NCI-H1105 treated with DMSO at 0.1 percent for 48 hours (cell line): ENCODE measurements around the gene CDC6.
"Not testable (repeated sequence)": the region's sequence is repeated elsewhere in the genome, so short reads cannot be mapped to it uniquely, and the experiment has no call there.

ENCODE experiments used
- DNase-seq: peaks from one replicate; lab custom pipeline; 2025; lab: John Stamatoyannopoulos, UW

Gene CDC6

DNA sequence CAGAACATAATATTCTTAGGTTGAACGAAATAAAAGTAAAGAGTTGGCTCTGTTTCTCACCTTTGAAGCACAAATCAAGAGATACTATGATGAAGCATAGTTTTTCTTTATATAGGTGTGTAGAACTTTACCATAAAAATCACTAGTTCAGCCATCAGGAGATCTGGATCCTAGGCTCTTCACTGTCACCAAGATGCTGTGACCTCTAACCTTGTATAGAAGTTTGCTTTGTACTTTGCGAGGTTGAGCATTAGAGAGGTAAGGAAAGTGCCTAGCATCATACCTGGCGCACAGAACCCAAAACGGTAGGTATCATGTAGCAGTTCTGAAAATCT lies 553 bp upstream of the CDC6 start:
- no peak for DNase-seq

DNA sequence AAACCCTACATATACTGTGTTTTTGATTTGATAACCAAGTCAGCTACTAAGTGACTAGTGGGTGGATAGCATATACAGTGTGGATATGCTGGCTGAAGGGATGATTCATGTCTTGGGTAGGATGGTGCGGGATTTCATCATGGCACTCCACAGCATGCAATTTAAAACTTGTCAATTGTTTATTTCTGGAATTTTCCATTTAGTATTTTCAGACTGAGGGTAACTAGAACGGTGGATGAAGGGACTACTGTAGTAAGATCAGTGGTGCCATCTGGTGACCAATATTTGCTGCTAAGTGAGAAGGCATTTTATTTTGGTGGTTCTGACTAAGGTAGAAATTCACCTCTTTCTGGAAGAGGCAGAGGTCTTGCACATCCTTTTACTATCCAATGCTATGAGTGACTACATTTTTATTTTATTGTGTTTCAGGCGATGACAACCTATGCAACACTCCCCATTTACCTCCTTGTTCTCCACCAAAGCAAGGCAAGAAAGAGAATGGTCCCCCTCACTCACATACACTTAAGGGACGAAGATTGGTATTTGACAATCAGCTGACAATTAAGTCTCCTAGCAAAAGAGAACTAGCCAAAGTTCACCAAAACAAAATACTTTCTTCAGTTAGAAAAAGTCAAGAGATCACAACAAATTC lies 3.1 kb downstream of the CDC6 start:
- peak; percentile 46 for DNase-seq

DNA sequence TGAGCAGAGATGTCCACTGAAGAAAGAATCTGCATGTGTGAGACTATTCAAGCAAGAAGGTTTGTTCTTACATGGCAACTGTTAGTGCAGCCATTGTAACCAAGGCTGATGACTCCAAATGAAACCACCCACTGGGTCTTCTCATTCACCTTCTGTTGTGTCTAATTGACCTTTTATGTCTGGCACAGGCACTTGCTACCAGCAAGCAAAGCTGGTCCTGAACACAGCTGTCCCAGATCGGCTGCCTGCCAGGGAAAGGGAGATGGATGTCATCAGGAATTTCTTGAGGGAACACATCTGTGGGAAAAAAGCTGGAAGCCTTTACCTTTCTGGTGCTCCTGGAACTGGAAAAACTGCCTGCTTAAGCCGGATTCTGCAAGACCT lies 3.6 kb downstream of the CDC6 start:
- DNase-seq: no peak

DNA sequence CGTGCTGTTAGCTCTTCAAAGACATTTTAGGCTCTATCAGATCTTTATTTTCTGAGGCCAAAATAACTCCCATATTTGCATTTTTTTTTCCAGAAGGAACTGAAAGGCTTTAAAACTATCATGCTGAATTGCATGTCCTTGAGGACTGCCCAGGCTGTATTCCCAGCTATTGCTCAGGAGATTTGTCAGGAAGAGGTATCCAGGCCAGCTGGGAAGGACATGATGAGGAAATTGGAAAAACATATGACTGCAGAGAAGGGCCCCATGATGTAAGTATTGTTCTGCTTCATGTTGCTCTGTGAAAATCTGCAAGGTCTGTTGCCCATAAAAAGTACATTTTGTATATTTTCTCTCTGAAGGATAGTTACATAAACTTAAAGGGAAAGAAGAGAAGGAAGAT lies 5.7 kb downstream of the CDC6 start:
- no peak for DNase-seq

DNA sequence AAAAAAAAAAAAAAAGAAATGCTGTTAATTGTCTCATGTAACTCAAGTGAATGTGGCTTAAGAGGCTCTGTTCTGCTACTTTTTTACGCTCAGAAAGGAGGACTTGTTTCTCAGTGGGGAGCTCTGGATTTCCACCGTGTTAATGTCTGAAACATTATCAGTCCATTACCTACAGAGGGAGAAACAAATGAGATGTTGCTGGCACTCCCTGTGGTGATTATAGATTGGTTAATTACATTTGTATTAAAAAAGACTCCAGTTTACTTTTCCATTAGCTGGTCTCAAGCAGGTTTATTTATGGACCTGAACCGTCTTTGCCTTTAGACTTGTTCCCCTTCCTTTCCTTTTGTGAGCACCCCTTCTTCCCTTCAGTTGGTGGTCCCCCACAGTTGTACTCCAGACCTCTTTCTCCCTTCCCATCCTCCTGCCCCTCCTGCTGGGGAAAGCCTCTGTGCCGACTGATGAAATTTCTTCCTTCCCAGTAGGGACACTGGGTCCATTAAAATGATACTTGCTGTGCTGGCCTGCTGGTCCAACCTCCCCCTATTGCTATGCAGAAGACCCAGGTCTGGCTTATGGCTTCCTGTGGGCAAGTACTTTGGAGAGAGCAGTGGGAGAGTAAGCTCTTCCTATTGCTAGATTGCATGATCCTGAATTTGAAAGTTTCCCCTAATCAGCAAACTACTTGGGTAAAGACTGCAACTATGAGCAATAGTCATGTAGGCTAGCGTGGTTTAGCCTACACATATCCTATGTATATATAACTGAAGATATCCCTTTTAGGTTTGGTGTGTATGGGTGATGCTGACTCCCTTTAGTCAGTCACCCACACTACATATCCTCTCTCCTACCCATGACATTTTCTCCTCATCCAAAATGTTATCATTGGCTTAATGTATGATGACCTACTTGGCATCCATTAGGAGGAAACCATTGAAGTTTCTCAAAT lies 8.1 kb downstream of the CDC6 start:
- DNase-seq: no peak

DNA sequence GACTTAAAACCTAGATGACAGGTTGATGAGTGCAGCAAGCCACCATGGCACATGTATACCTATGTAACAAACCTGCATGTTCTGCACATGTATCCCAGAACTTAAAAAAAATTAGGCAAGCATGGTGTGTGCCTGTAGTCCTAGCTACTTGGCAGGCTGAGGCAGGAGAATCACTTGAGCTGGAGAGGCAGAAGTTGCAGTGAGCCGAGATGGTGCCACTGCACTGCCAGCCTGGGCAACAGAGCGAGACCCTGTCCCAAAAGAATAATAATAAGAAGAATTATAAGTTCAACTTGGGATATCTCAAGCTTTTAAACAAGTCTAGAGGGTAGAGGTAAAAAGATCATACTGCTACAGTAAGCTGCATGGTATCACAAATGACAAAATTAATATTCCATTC lies 9.8 kb downstream of the CDC6 start:
- no peak for DNase-seq

DNA sequence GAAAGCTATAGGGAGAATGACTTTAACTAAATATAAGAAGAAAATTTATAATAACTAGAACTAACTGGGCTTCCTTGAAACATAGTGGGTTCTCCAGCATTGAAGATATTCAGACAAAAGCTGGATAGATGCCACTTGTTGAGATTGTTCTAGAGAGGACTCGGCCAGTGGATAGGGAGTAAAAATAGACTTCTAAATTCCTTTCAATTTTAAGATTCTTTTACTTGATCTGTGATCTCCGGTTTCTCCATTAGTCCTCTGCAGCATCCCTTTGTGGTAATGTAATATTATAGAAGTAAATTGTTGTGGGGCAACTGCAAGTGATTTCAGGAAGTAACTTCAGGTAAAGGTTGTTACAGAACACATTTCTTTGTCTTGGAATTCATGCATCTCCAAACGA lies 11.0 kb downstream of the CDC6 start:
- DNase-seq: no peak

DNA sequence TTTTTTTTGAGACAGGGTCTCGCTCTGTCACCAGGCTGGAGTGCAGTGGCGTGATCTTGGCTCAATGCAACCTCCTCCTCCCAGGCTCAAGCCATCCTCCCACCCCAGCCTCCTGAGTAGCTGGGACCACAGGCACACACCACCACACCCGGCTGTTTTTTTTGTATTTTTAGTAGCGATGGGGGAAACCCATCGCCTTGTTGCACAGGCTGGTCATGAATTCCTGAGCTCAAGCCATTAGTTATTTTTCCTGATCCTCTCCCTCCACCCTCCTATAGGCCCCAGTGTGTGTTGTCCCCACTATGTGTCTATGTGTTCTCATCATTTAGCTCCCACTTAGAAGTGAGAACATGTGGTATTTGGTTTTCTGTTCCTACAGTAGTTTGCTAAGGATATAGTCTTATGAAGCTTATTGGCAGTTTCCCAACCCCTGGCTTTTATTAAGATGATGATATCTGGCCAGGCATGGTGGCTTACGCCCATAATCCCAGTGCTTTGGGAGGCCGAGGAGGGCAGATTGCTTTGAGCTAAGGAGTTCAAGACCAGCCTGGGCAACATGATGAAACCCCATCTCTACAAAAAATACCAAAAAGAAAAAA lies 11.6 kb downstream of the CDC6 start:
- not testable (repeated sequence) for DNase-seq

DNA sequence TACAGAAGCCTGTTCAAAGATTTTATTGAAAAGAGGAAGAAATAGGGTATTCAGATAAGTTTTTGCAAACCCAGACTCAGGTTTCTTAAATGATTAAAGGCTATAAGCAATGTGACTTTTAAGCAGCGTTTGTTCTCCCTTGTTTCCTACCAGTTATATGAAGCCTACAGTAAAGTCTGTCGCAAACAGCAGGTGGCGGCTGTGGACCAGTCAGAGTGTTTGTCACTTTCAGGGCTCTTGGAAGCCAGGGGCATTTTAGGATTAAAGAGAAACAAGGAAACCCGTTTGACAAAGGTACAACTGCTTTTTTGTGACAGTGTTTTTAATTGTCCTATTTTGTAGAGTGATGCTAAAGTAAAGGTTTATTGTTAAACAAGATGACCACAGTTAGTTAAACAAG lies 13.6 kb downstream of the CDC6 start:
- no peak for DNase-seq

DNA sequence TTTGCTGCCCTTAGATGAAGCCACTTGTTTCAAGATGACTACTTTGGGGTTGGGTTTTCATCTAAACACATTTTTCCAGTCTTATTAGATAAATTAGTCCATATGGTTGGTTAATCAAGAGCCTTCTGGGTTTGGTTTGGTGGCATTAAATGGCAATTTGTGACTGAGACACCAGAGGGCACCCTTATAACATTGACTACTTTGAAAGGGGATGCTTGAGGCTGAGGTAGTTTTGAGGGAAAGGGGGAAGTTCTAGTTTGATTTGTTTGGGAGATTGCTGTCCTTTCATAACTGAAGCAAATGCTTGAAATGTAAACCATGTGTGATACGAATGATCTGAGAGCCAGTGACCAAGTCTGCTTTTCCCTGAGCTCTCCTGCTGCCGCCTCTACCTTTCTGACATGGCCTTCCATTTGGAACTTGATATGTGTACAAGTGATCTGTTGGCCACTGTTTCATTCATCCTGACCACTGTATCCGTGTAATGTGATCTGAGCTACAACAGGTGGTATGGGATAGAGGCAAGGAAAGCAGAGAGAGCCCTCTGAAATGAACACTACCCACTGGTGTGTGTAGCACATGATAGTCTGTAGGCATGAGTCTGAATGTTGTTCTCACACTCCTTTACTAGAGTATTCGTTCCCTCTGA lies 15.5 kb downstream of the CDC6 start:
- peak; percentile 48 for DNase-seq

DNA sequence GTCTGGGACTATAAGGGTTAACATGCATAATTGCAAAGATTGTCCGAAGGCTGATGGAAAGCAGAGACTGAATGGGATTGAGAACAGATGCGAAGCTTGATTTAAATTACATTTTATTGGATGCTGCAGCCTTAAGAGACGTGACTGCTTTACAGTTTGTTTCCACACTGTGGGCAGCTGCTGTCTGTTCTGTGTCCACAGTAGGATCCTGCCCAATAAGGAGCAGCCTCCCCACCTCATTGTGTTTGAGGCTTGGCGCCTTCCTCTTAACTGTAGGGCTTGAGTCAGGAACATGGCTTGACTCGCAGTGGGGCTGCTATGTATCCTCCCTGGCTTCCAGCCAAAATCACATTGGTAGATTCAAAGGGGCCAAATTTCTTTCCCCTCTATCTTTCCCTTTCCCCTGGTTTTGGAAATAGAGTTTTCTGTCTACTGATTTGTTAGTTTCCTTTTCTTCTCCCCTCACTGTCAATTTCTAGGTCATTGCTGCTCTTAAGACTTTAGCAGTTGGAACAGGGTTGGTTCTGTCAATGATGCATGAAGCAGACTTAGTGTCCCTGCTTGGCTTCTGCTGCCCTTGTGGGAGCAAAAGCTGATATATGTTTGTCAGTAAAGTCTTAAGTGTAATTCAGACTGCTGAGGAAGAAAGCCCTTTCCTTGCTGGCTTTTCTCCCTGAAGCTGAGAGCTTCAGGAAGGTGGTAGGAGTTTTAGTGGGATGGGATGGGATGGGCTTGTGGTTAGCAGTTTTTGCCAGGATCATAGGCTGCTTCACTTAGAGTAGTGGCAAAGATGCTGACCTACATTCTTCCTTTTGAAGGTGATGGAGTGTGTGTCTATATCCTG lies 16.3 kb downstream of the CDC6 start:
- peak; percentile 26 for DNase-seq

DNA sequence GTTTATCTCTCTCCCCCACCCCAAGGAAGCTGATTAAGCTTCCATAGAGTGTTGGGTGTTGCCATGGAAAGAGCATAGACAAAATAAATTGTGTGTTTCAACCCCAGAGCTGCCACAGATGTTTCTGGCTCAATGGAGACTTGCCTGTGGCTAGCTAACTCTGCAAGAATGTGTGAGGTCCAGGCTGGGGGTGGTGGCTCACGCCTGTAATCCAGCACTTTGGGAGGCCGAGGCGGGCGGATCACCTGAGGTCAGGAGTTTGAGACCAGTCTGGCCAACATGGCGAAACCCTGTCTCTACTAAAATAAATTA lies 16.8 kb downstream of the CDC6 start:
- DNase-seq: not testable (repeated sequence)

DNA sequence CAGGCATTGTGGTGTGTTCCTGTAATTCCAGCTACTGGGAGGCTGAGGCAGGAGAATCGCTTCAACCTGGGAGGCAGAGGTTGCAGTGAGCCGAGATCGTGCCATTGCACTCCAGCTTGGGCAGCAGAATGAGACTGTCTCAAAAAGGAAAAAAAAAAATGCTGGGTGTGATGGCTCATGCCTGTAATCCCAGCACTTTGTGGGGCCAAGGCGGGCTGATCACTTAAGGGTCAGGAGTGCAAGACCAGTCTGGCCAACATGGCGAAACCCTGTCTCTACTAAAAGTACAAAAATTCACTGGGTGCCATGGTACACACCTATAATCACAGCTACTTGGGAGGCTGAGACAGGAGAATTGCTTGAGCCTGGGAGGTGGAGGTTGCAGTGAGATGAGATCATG lies 17.2 kb downstream of the CDC6 start:
- DNase-seq: not testable (repeated sequence)

DNA sequence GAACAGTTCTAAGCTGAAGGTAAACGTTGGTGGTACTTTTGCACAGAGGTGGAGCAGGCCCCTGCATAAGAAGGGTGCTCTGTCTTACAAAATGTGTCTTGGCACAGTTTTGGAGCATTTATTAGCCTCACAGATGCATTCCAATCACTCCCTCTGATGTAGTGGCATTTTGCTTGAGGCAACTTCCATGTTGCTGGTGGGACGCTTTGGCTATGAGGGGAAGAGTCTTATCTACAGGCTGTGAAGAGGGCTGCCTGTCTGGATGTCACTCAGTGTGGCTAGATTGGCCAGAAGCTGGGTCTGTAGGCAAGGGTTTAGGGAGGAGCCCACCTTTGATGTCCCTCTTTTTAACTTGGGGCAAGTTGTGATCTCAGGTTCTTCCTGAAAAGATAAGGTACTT lies 18.7 kb downstream of the CDC6 start:
- DNase-seq: no peak

DNA sequence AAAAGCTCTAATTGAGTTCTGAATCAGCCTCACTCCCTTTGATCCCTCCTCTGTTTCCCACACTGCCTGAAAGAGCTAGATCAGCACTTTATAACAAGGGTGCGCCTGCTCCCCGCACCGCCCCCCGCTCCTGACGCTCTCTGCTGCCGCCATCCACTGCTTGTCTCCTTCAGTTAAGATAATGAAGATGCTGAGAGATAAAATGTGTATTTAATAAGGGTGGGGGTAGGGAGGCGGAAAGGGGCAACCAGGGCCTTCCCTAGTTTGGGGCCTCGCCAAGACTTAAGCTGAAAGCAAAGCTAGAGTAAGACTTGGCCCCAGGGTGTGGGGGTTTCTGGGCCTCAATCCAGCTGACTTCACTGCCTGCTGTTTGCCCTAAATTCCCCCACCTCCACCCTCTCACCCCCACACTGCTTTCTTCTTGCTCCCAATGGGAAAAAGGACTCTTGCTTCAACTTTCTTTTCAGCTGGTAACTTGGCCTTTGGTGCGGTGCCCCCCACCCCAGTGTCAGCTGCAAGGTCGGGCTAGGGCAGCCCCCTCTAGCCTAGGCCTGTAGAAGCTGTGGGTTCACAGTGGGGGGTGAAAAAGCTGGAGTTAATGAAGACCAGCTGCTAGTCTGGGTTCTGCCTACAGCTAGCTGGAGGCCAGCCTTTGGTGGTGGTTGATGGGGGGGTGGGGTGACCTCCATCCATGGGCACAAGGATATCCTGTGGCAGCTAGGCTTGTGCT lies 19.5 kb downstream of the CDC6 start:
- peak; percentile 66 for DNase-seq

DNA sequence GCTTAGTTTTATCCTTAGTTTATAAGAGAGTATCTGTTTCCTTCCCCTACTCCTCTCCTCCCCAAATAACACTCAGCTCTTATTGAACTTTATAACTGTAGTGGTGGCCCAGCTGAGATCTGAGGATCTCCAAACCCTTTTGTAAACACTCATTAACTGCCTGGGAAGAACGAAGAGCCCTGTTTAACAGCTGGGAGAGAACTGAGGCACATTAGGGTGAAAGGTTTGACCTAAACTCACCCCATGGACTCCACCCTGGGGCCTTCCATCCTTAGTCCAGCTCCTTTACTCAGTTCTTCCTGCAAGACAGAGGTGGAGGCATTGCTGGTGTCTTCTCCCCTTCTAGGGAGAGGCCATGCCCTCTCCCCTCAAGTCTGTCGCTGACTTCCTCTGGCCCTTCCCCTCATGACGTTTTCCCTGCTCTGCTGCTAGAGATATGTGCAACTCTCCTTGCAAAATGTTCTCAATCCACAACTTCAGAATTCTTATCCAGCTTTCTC lies 20.1 kb downstream of the CDC6 start:
- DNase-seq: no peak

DNA sequence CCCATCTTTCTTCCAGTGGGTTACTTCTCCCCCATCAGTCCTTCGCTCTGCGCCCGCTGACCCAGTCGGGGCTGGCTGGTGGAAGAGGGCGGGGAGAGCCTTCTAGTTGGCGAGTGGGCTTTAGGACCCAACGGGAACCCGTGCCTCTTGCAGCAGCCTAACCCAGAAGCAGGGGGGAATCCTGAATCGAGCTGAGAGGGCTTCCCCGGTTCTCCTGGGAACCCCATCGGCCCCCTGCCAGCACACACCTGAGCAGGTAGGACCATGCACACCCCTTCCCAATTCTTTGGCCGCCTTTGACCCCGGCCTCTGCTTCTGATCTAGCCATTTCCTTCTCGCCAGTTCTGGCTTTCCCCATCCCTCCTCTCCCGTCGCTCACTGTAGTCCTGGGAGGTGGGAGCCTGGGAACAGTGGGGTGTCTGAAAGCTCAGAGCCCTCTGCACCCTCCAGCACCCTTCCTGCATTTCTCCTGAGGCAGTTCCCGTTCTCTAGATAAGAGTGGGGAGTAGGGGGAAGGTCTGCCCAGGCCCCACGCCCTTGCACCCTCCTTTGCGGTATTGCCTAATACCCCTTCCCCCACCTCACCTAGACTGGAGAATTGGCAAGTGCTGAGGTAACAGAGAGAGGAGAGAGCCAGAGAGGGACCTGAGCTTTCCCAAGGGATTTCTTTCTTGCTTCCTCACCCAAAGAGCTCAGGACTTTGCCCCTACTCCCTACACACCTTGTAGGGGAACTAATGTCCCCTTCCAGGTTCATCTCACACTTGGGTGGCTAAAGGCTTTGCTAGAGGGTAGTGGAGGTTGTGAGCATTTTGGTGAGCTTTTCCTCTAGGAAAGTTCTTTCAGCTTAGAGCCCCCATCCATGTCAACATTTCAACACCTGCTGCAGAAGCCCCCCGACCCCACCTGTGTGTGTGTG lies 21.6 kb downstream of the CDC6 start, which contains the start of gene RARA:
RARA (plus strand) TSS at position 150 of the 918 bp plus-strand sequence. CDS start 22,039 bp downstream, outside the sequence.
- peak; percentile 39 for DNase-seq

DNA sequence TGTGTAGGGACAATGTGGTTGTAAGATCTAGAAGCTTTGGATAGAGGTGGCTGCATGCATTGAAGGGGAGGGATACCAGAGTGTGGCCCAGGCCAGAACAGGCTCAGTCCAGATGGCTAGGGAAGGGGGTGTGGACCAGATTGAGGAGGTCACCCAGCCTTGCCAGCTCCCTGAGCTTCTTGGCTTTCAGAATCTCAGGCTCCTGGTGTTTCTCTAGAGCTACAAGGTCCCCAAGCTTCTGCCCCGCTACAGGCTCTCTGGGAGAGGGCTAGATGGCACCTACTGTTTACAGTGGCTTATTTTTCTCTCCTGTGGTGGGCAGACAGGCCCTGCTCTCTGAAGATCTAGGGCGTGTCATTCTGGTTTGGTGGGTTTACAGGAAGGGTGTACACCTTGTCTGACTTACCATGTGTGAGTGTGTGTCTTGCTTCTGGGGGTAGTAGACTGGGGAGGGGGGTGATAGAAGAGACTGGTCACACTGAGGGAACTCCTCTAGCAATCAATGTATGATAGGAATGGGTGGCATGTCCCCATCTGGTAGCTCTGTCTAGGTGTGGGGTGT lies 22.4 kb downstream of the CDC6 start:
- no peak for DNase-seq

DNA sequence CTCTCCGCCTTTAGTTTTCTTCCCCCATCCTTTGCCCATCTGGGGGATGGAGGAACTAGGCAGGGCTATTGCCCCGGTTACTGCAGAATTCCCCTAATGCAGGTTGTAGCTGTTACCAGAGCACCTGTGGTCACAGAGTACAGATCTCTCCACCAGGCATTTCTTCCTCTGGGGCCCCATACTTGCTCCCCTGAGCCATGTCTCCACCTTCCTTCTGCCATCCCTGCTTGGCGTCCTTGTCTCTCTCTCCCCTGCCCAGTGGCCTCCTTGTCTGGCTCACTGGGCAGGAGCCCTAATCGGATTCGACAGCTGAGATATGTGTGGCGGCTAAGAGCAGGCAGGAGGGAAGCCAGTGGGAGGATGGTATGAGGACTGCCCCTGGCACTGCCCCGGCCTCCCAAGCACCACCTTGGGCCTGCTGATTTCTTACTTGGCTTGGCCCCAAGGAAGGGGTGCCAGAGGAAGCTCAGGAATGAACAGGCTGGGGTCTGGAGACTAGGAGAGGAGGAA lies 23.3 kb downstream of the CDC6 start:
- DNase-seq: no peak
